NT2/D1 (cell line): Measurements from ENCODE around the gene CTAGE1.

ENCODE experiments used
- SUZ12 ChIP-seq: IDR thresholded peaks from 2 replicates; pipeline ENCODE4 v1.6.1; 2011; ENCODE audit not compliant: insufficient read length, insufficient read depth; ENCODE audit errors: extremely low read depth
- YY1 ChIP-seq: IDR thresholded peaks from 2 replicates; pipeline ENCODE4 v1.6.1; 2011; ENCODE audit not compliant: insufficient read length, insufficient read depth
- ZNF274 ChIP-seq: IDR thresholded peaks from 2 replicates; pipeline ENCODE4 v1.6.1; 2011; ENCODE audit warnings: mild to moderate bottlenecking, low read depth, low read length

- TF ChIP-seq SUZ12 (no peak), YY1 (no peak), ZNF274 (no peak)
These were observed 15.0 kb upstream of the CTAGE1 start for GRCh38 chr18:22432657-22433137.
